ENCODE results near the gene TSPEAR.

GRCh38 chr21:44739316-44739715 lies 27.9 kb upstream of the TSPEAR start:
- TF ChIP-seq CTCF (conservative IDR thresholded peaks at IDR 0.05; ENCODE audit: low read length), result no peak
- TF ChIP-seq EZH2phosphoT487 (IDR thresholded peaks at IDR 0.05; ENCODE audit: borderline replicate concordance, low read depth, low read length), result no peak

Data from OCI-LY7 (cell line).